ENCODE data around the gene STARD13. TPM values are rescaled to one million over a fixed set of nuclear protein-coding genes. Genes with fewer than 3 reads are reported as not detected.
"Not testable (repeated sequence)": the region's sequence is repeated elsewhere in the genome, so short reads cannot be mapped to it uniquely, and the experiment has no call there.

The STARD13 gene
- total and polyA plus RNA-seq, 4 experiments from 2014 or later, result 0.36 to 0.44 TPM; not detected in 2

GRCh38 chr13:33164331-33164730 is 121.2 kb downstream of the STARD13 start:
- intact Hi-C loops (cut with micrococcal nuclease), result no loop called here
- no peak for DNase-seq
- no peaks in the 10 kb centered on the region for H3K4me1 Mint-ChIP-seq

GRCh38 chr13:33162725-33163124 is 122.8 kb downstream of the STARD13 start:
- H3K9me3 ChIP-seq (ENCODE audit: control insufficient read depth in 1 of 2, low read length in 2 of 2); POLR2A ChIA-PET (ENCODE audit: partially characterized antibody); H3K4me1 ChIP-seq (ENCODE audit: insufficient read depth, low read length); H3K27me3 ChIP-seq (ENCODE audit: insufficient read depth, low read length); intact Hi-C loops (cut with micrococcal nuclease); H3K4me3 ChIP-seq (ENCODE audit: low read length in 2 of 2); H3K4me3 Mint-ChIP-seq; H3K36me3 ChIP-seq (ENCODE audit: insufficient read depth, low read length); DNase-seq; H3K27me3 Mint-ChIP-seq; H3K4me1 Mint-ChIP-seq; CTCF ChIA-PET (ENCODE audit: partially characterized antibody); H3K27ac ChIP-seq (ENCODE audit: low read depth, low read length); H3K36me3 Mint-ChIP-seq: not testable (repeated sequence)
- H3K27ac Mint-ChIP-seq, result peak overlapping the region in 1 of 7 donors; percentile 17
- H3K9me3 Mint-ChIP-seq, result peaks cover 0 to 15% (median 11%) of the 10 kb centered on the region in 8 donors

More at GRCh38 chr13:33164331-33164730, 121.2 kb downstream of the STARD13 start:
- H3K36me3 ChIP-seq (ENCODE audit: insufficient read depth, low read length), result no peaks in the 10 kb centered on the region
- H3K27ac ChIP-seq (ENCODE audit: low read depth, low read length), result no peak overlapping the region
- H3K27me3 ChIP-seq (ENCODE audit: insufficient read depth, low read length), result no peaks in the 10 kb centered on the region
- H3K4me3 ChIP-seq (ENCODE audit: low read length in 2 of 2), result no peak overlapping the region
- ChIA-PET CTCF (ENCODE audit: partially characterized antibody) (interaction anchor here (1.7 kb wide), 1 partner anchor 8 kb away, joined by 4 read pairs; no protein-coding TSS in a partner anchor), POLR2A (ENCODE audit: partially characterized antibody) (no interaction called here)
- Mint-ChIP-seq H3K4me3 (no peak overlapping the region), H3K27me3 (peaks cover 3 to 5% of the 10 kb centered on the region in 2 donors), H3K9me3 (peaks cover 0 to 15% (median 11%) of the 10 kb centered on the region in 8 donors), H3K27ac (no peak overlapping the region), H3K36me3 (peaks cover 0 to 2% of the 10 kb centered on the region in 2 donors)
- no peaks in the 10 kb centered on the region for H3K4me1 ChIP-seq (ENCODE audit: insufficient read depth, low read length)
- no peaks in the 10 kb centered on the region for H3K9me3 ChIP-seq (ENCODE audit: control insufficient read depth in 1 of 2, low read length in 2 of 2)

GRCh38 chr13:33158816-33159215 is 126.7 kb downstream of the STARD13 start:
- peaks cover 0 to 2% of the 10 kb centered on the region in 2 donors for H3K36me3 Mint-ChIP-seq
- POLR2A ChIA-PET (ENCODE audit: partially characterized antibody), result no interaction called here
- CTCF ChIA-PET (ENCODE audit: partially characterized antibody), result no interaction called here
- DNase-seq, result no peak
- peaks cover 0 to 15% (median 11%) of the 10 kb centered on the region in 8 donors for H3K9me3 Mint-ChIP-seq
- intact Hi-C loops (cut with micrococcal nuclease), result no loop called here
- Histone ChIP-seq H3K9me3 (ENCODE audit: control insufficient read depth in 1 of 2, low read length in 2 of 2) (no peaks in the 10 kb centered on the region), H3K27me3 (ENCODE audit: insufficient read depth, low read length) (no peaks in the 10 kb centered on the region), H3K4me3 (ENCODE audit: low read length in 2 of 2) (no peak overlapping the region), H3K4me1 (ENCODE audit: insufficient read depth, low read length) (no peaks in the 10 kb centered on the region), H3K36me3 (ENCODE audit: insufficient read depth, low read length) (no peaks in the 10 kb centered on the region), H3K27ac (ENCODE audit: low read depth, low read length) (no peak overlapping the region)
- H3K27me3 Mint-ChIP-seq, result no peaks in the 10 kb centered on the region
- no peaks in the 10 kb centered on the region for H3K4me1 Mint-ChIP-seq
- no peak overlapping the region for H3K4me3 Mint-ChIP-seq
- H3K27ac Mint-ChIP-seq, result no peak overlapping the region

- H3K4me1 Mint-ChIP-seq, result no peaks in the 10 kb centered on the region
- CTCF ChIA-PET (ENCODE audit: partially characterized antibody), result no interaction called here
- H3K4me3 Mint-ChIP-seq, result no peak overlapping the region
- peaks cover 0 to 15% (median 11%) of the 10 kb centered on the region in 8 donors for H3K9me3 Mint-ChIP-seq
- H3K27ac Mint-ChIP-seq, result no peak overlapping the region
- no peak overlapping the region for H3K27ac ChIP-seq (ENCODE audit: low read depth, low read length)
- POLR2A ChIA-PET (ENCODE audit: partially characterized antibody), result no interaction called here
- H3K27me3 Mint-ChIP-seq, result no peaks in the 10 kb centered on the region
- peaks cover 0 to 2% of the 10 kb centered on the region in 2 donors for H3K36me3 Mint-ChIP-seq
- H3K27me3 ChIP-seq (ENCODE audit: insufficient read depth, low read length), result no peaks in the 10 kb centered on the region
- H3K4me3 ChIP-seq (ENCODE audit: low read length in 2 of 2), result no peak overlapping the region
- H3K9me3 ChIP-seq (ENCODE audit: control insufficient read depth in 1 of 2, low read length in 2 of 2), result no peaks in the 10 kb centered on the region
- intact Hi-C loops (cut with micrococcal nuclease), result no loop called here
- DNase-seq, result no peak
- H3K4me1 ChIP-seq (ENCODE audit: insufficient read depth, low read length), result no peaks in the 10 kb centered on the region
- H3K36me3 ChIP-seq (ENCODE audit: insufficient read depth, low read length), result no peaks in the 10 kb centered on the region
These were observed 127.3 kb downstream of the STARD13 start for GRCh38 chr13:33158271-33158670.

GRCh38 chr13:33154911-33155310 is 130.6 kb downstream of the STARD13 start:
- Mint-ChIP-seq H3K36me3 (no peaks in the 10 kb centered on the region), H3K4me1 (no peaks in the 10 kb centered on the region), H3K27me3 (peaks cover 1 to 4% of the 10 kb centered on the region in 2 donors), H3K4me3 (no peak overlapping the region), H3K9me3 (peaks cover 0 to 3% (median 0%) of the 10 kb centered on the region in 8 donors), H3K27ac (no peak overlapping the region)
- ChIA-PET POLR2A (ENCODE audit: partially characterized antibody) (no interaction called here), CTCF (ENCODE audit: partially characterized antibody) (no interaction called here)
- Histone ChIP-seq H3K9me3 (ENCODE audit: control insufficient read depth in 1 of 2, low read length in 2 of 2) (no peaks in the 10 kb centered on the region), H3K36me3 (ENCODE audit: insufficient read depth, low read length) (no peaks in the 10 kb centered on the region), H3K4me1 (ENCODE audit: insufficient read depth, low read length) (no peaks in the 10 kb centered on the region), H3K4me3 (ENCODE audit: low read length in 2 of 2) (no peak overlapping the region), H3K27me3 (ENCODE audit: insufficient read depth, low read length) (no peaks in the 10 kb centered on the region), H3K27ac (ENCODE audit: low read depth, low read length) (no peak overlapping the region)
- no peak for DNase-seq
- intact Hi-C loops (cut with micrococcal nuclease), result no loop called here

- Histone ChIP-seq H3K4me1 (ENCODE audit: insufficient read depth, low read length) (no peaks in the 10 kb centered on the region), H3K9me3 (ENCODE audit: control insufficient read depth in 1 of 2, low read length in 2 of 2) (no peaks in the 10 kb centered on the region), H3K36me3 (ENCODE audit: insufficient read depth, low read length) (no peaks in the 10 kb centered on the region), H3K4me3 (ENCODE audit: low read length in 2 of 2) (no peak overlapping the region), H3K27ac (ENCODE audit: low read depth, low read length) (no peak overlapping the region), H3K27me3 (ENCODE audit: insufficient read depth, low read length) (no peaks in the 10 kb centered on the region)
- Mint-ChIP-seq H3K27me3 (peaks cover 1 to 4% of the 10 kb centered on the region in 2 donors), H3K4me3 (no peak overlapping the region), H3K36me3 (no peaks in the 10 kb centered on the region), H3K9me3 (peaks cover 0 to 4% (median 0%) of the 10 kb centered on the region in 8 donors), H3K27ac (no peak overlapping the region), H3K4me1 (no peaks in the 10 kb centered on the region)
- intact Hi-C loops (cut with micrococcal nuclease), result no loop called here
- POLR2A ChIA-PET (ENCODE audit: partially characterized antibody), result no interaction called here
- no peak for DNase-seq
- CTCF ChIA-PET (ENCODE audit: partially characterized antibody), result no interaction called here
These were observed 131.8 kb downstream of the STARD13 start for GRCh38 chr13:33153421-33154404.

GRCh38 chr13:33152389-33152788 is 133.2 kb downstream of the STARD13 start:
- no peak overlapping the region for H3K27ac ChIP-seq (ENCODE audit: low read depth, low read length)
- ChIA-PET CTCF (ENCODE audit: partially characterized antibody) (no interaction called here), POLR2A (ENCODE audit: partially characterized antibody) (no interaction called here)
- no peaks in the 10 kb centered on the region for H3K36me3 ChIP-seq (ENCODE audit: insufficient read depth, low read length)
- Mint-ChIP-seq H3K27ac (no peak overlapping the region), H3K9me3 (peaks cover 0 to 4% (median 0%) of the 10 kb centered on the region in 8 donors), H3K36me3 (no peaks in the 10 kb centered on the region), H3K4me3 (no peak overlapping the region), H3K27me3 (peaks cover 1 to 4% of the 10 kb centered on the region in 2 donors), H3K4me1 (no peaks in the 10 kb centered on the region)
- no peaks in the 10 kb centered on the region for H3K4me1 ChIP-seq (ENCODE audit: insufficient read depth, low read length)
- no peaks in the 10 kb centered on the region for H3K27me3 ChIP-seq (ENCODE audit: insufficient read depth, low read length)
- DNase-seq, result no peak
- intact Hi-C loops (cut with micrococcal nuclease), result no loop called here
- no peaks in the 10 kb centered on the region for H3K9me3 ChIP-seq (ENCODE audit: control insufficient read depth in 1 of 2, low read length in 2 of 2)
- no peak overlapping the region for H3K4me3 ChIP-seq (ENCODE audit: low read length in 2 of 2)
